MM.1S (cell line): ENCODE data around the gene SMPDL3B.

Experiments
- CTCF ChIP-seq: fragments of 300-600 bp; sonication (generic); IDR thresholded peaks from 2 replicates; pipeline ENCODE4 v1.5.1; 2016; ENCODE audit warnings: antibody characterized with exemption, low read length, mixed read lengths
- EZH2 ChIP-seq: fragments of 300-600 bp; sonication (generic); optimal IDR thresholded peaks from 2 replicates; pipeline ENCODE3; 2017; ENCODE audit warnings: low read depth, mild to moderate bottlenecking, antibody characterized with exemption, low read length, mixed read lengths
- EZH2phosphoT487 ChIP-seq: fragments of 300-600 bp; sonication (generic); IDR thresholded peaks from 2 replicates; pipeline ENCODE4 v1.6.1; 2018; ENCODE audit warnings: antibody characterized with exemption, low read length

- TF ChIP-seq EZH2 (no peak), CTCF (no peak), EZH2phosphoT487 (no peak)
Measured at GRCh38 chr1:27940870-27941560, 6.2 kb downstream of the SMPDL3B start.
